Adrenal gland (tissue), 12 donors: ENCODE data around the gene PDZRN3. TPM values are rescaled to one million over a fixed set of nuclear protein-coding genes. Genes with fewer than 3 reads are reported as not detected.

Source experiments
- DNase-seq, 7 donors: peaks; one replicate each; pipeline ENCODE4 v3.0.0-alpha.2; 2019 to 2020
- H3K27ac ChIP-seq, 5 donors: fragments of 200-600 bp; sonication (generic) in 4 of 5; 1 replicate in 3 of 5; 2 replicates in 2 of 5; pipeline versions ENCODE4 v1.5.1 to v1.8.0; 2016 to 2020; ENCODE audit warnings: mild to moderate bottlenecking in 1 of 5
- H3K27me3 ChIP-seq: fragments of 200-600 bp; 2 replicates; pipeline ENCODE4 v1.8.0; 2021
- H3K36me3 ChIP-seq, 2 donors: fragments of 200-600 bp; replicated peaks in 1 of 2; 1 replicate in 1 of 2; 2 replicates in 1 of 2; pipeline versions ENCODE4 v1.5.1 to v1.8.0; 2018 to 2022
- H3K4me1 ChIP-seq, 2 donors: fragments of 200-600 bp; replicated peaks in 1 of 2; 1 replicate in 1 of 2; 2 replicates in 1 of 2; pipeline versions ENCODE4 v1.5.1 to v1.8.0; 2018 to 2021
- H3K4me3 ChIP-seq, 4 donors: fragments of 200-600 bp; sonication (generic) in 3 of 4; one replicate each; pipeline ENCODE4 v1.5.1; 2016 to 2018
- H3K9me3 ChIP-seq, 3 donors: fragments of 200-600 bp; sonication (generic) in 1 of 3; replicated peaks in 1 of 3; 1 replicate in 2 of 3; 2 replicates in 1 of 3; pipeline versions ENCODE4 v1.5.1 to v1.8.0; 2016 to 2021
- CTCF ChIP-seq, 6 experiments: fragments of 450-650 bp in 4 of 6; fragments of 200-600 bp in 2 of 6; sonication (generic) in 1 of 6; IDR thresholded peaks; 1 replicate in 5 of 6; 2 replicates in 1 of 6; pipeline versions ENCODE4 v1.5.1 to v1.8.0; 2016 to 2021; ENCODE audit warnings: antibody characterized with exemption in 6 of 6, mild to moderate bottlenecking in 2 of 6, moderate library complexity in 1 of 6
- POLR2A ChIP-seq, 2 donors: fragments of 450-650 bp; IDR thresholded peaks; one replicate each; pipeline ENCODE4 v1.6.1; 2017; ENCODE audit warnings: antibody characterized with exemption in 2 of 2, mild to moderate bottlenecking in 2 of 2, moderate library complexity in 1 of 2
- WGBS, 4 donors: extraction: QIAGEN DNeasy Blood & Tissue Kit in 2 of 4; methylation state at CpG; one replicate each; pipeline versions ENCODE4 v1.1.5 to v1.1.7; 2013 to 2017; 5-methylcytosine and 5-hydroxymethylcytosine counted together
- intact Hi-C, 2 donors: fragments of 100-400 bp; cut with DNase I; formaldehyde crosslinking; loops; one replicate each; pipeline versions ENCODE4 v1.14.1 to v1.15.0; 2022 to 2023
- polyA plus RNA-seq, 3 donors: library from polyadenylated mRNA; stranded (reverse); fragments of 200-250 nt in 2 of 3; fragments of 350-450 nt in 1 of 3; fragmentation: Illumina TruSeq in 1 of 3; extraction: RNeasy Lipid Tissue Mini Kit (QIAGEN cat#74804) in 1 of 3; gene quantifications; one replicate each; pipeline ENCODE4 v1.2.3, GENCODE V29; 2013 to 2014
- total RNA-seq, 9 donors: library from RNA; depleted of rRNA in 4 of 9; stranded (reverse); fragments of >200 nt in 4 of 9; fragments of 120-200 nt in 1 of 9; fragmentation: NEBNext Ultra II Directional in 1 of 9; extraction: Animal tissue kit (Norgen Biotek cat#: 25700) in 1 of 9; gene quantifications; one replicate each; pipeline versions ENCODE4 v1.1.0 to v1.2.4, GENCODE V29; 2013 to 2023
- donor health status: healthy with polysubstance abuse.
- donor health status: Bipolar disorder and iron deficiency.
- donor health status: DM: yes; HTN: yes; CAD: no.
- donor health status: DM: no; HTN: no; CAD: no.
- donor health status: DM: no; HTN: no; CAD: no.
- donor health status: DM: yes; HTN: yes; CAD: no.

PDZRN3 gene
- total and polyA plus RNA-seq, 12 donors = 11.5 to 126 (median 64.1) TPM

GRCh38 chr3:73447111-73447510 is 177.6 kb downstream of the PDZRN3 start:
- H3K27me3 ChIP-seq = no peaks in the 10 kb centered on the region
- 38 to 54% (median 48%) methylated on average over 6 of the region's 6 CpGs for WGBS, 4 donors
- no peak overlapping the region for H3K27ac ChIP-seq
- no peaks in the 10 kb centered on the region for H3K9me3 ChIP-seq
- TF ChIP-seq CTCF (IDR thresholded peaks at IDR 0.05) (no peak), POLR2A (IDR thresholded peaks at IDR 0.05) (no peak)
- no peaks in the 10 kb centered on the region for H3K4me1 ChIP-seq
- intact Hi-C loops = no loop called here
- no peak for DNase-seq
- H3K36me3 ChIP-seq = no peaks in the 10 kb centered on the region
- H3K4me3 ChIP-seq = no peak overlapping the region

- H3K27ac ChIP-seq = no peak overlapping the region
These were observed 178.2 kb downstream of the PDZRN3 start for GRCh38 chr3:73446467-73447110.

GRCh38 chr3:73442886-73443285 is 181.9 kb downstream of the PDZRN3 start:
- Histone ChIP-seq H3K27me3 (no peaks in the 10 kb centered on the region), H3K4me1 (no peaks in the 10 kb centered on the region), H3K27ac (no peak overlapping the region), H3K4me3 (no peak overlapping the region), H3K9me3 (no peaks in the 10 kb centered on the region), H3K36me3 (no peaks in the 10 kb centered on the region)
- 91 to 96% (median 93%) methylated on average over 7 of the region's 7 CpGs for WGBS, 4 donors
- intact Hi-C loops = no loop called here
- TF ChIP-seq POLR2A (IDR thresholded peaks at IDR 0.05) (no peak), CTCF (IDR thresholded peaks at IDR 0.05) (no peak)
- no peak for DNase-seq

More at GRCh38 chr3:73446467-73447110, 178.2 kb downstream of the PDZRN3 start:
- Histone ChIP-seq H3K36me3 (no peaks in the 10 kb centered on the region), H3K4me3 (no peak overlapping the region), H3K4me1 (no peaks in the 10 kb centered on the region), H3K27me3 (no peaks in the 10 kb centered on the region), H3K9me3 (no peaks in the 10 kb centered on the region)
- intact Hi-C loops = no loop called here
- 90 to 93% (median 91%) methylated on average over 10 of the region's 10 CpGs for WGBS, 4 donors
- no peak for DNase-seq
- no peak for TF ChIP-seq POLR2A (IDR thresholded peaks at IDR 0.05)
- TF ChIP-seq CTCF (IDR thresholded peaks at IDR 0.05) = no peak

- no peak for TF ChIP-seq CTCF (IDR thresholded peaks at IDR 0.05)
- TF ChIP-seq POLR2A (IDR thresholded peaks at IDR 0.05) = no peak
- H3K9me3 ChIP-seq = no peaks in the 10 kb centered on the region
- WGBS, 4 donors = 94 to 95% (median 95%) methylated on average over 6 of the region's 6 CpGs
- H3K4me1 ChIP-seq = no peaks in the 10 kb centered on the region
- no peak overlapping the region for H3K27ac ChIP-seq
- no peaks in the 10 kb centered on the region for H3K36me3 ChIP-seq
- intact Hi-C loops = no loop called here
- no peak overlapping the region for H3K4me3 ChIP-seq
- no peaks in the 10 kb centered on the region for H3K27me3 ChIP-seq
- DNase-seq = no peak
These were observed 182.6 kb downstream of the PDZRN3 start for GRCh38 chr3:73442152-73442551.
